Skeletal muscle tissue (tissue), 4 donors: Measurements from ENCODE around the gene PPP2R1A. TPM values are rescaled to one million over a fixed set of nuclear protein-coding genes. Genes with fewer than 3 reads are reported as not detected.

ENCODE experiments used
- H3K27ac ChIP-seq: one replicate; pipeline ENCODE4 v1.7.0; 2013; ENCODE audit warnings: mild to moderate bottlenecking, low read depth, low read length, inconsistent platforms
- H3K27me3 ChIP-seq, 3 donors: one replicate each; pipeline ENCODE4 v1.7.0; 2013; ENCODE audit warnings: low read length in 3 of 3; ENCODE audit not compliant: control insufficient read depth in 3 of 3, insufficient read depth in 3 of 3
- H3K36me3 ChIP-seq, 3 donors: one replicate each; pipeline ENCODE4 v1.7.0; 2013; ENCODE audit warnings: low read length in 3 of 3; ENCODE audit not compliant: control insufficient read depth in 3 of 3, insufficient read depth in 3 of 3
- H3K4me1 ChIP-seq, 3 donors: one replicate each; pipeline ENCODE4 v1.7.0; 2013; ENCODE audit warnings: low read length in 3 of 3, mild to moderate bottlenecking in 3 of 3; ENCODE audit not compliant: control insufficient read depth in 3 of 3, insufficient read depth in 3 of 3
- H3K4me3 ChIP-seq, 3 donors: one replicate each; pipeline ENCODE4 v1.7.0; 2013; ENCODE audit warnings: low read length in 3 of 3
- H3K9ac ChIP-seq, 3 donors: one replicate each; pipeline ENCODE4 v1.7.0; 2013; ENCODE audit warnings: low read length in 3 of 3, mild to moderate bottlenecking in 3 of 3, moderate library complexity in 2 of 3, low read depth in 1 of 3
- H3K9me3 ChIP-seq, 3 donors: one replicate each; pipeline ENCODE4 v1.7.0; 2013; ENCODE audit warnings: low read length in 3 of 3; ENCODE audit not compliant: control insufficient read depth in 3 of 3
- total RNA-seq: library from RNA; depleted of rRNA; stranded (reverse); fragments of >200 nt; gene quantifications from one replicate; pipeline ENCODE4 v1.2.3, GENCODE V29; 2014
- donor health status: Osteomylitis.

The PPP2R1A gene
- total RNA-seq, 1 donor from 2014 or later, result 65.8 TPM

GRCh38 chr19:52176574-52176973, 13.3 kb upstream of the PPP2R1A start:
- H3K9ac ChIP-seq, result no peak overlapping the region
- H3K4me1 ChIP-seq, result peaks cover 5% of the 10 kb centered on the region in 3 donors
- no peaks in the 10 kb centered on the region for H3K36me3 ChIP-seq
- H3K4me3 ChIP-seq, result no peak overlapping the region
- H3K27me3 ChIP-seq, result no peaks in the 10 kb centered on the region
- H3K9me3 ChIP-seq, result no peaks in the 10 kb centered on the region
- H3K27ac ChIP-seq, result no peak overlapping the region

GRCh38 chr19:52187407-52187806, 2.4 kb upstream of the PPP2R1A start:
- Histone ChIP-seq H3K4me1 (peaks cover 17 to 28% (median 24%) of the 10 kb centered on the region in 3 donors), H3K4me3 (no peak overlapping the region), H3K27me3 (no peaks in the 10 kb centered on the region), H3K36me3 (no peaks in the 10 kb centered on the region), H3K27ac (no peak overlapping the region), H3K9me3 (no peaks in the 10 kb centered on the region), H3K9ac (no peak overlapping the region)

GRCh38 chr19:52188822-52189734, 774 bp upstream of the PPP2R1A start:
- Histone ChIP-seq H3K4me3 (peak overlapping the region; percentile 68 to 83 (median 69)), H3K27ac (peak overlapping the region; percentile 93), H3K36me3 (peaks cover 0 to 7% (median 6%) of the 10 kb centered on the region in 3 donors), H3K9ac (peak overlapping the region; percentile 85 to 92 (median 86)), H3K9me3 (no peaks in the 10 kb centered on the region), H3K4me1 (peaks cover 23 to 40% (median 35%) of the 10 kb centered on the region in 3 donors), H3K27me3 (no peaks in the 10 kb centered on the region)

GRCh38 chr19:52190487-52191293, 838 bp downstream of the PPP2R1A start:
- H3K9ac ChIP-seq, result peak overlapping the region; percentile 91 to 99 (median 99)
- H3K36me3 ChIP-seq, result peaks cover 5 to 12% (median 9%) of the 10 kb centered on the region in 3 donors
- no peaks in the 10 kb centered on the region for H3K27me3 ChIP-seq
- H3K27ac ChIP-seq, result peak overlapping the region; percentile 93
- peak overlapping the region; percentile 92 to 93 (median 92) for H3K4me3 ChIP-seq
- peaks cover 39 to 56% (median 50%) of the 10 kb centered on the region in 3 donors for H3K4me1 ChIP-seq
- no peaks in the 10 kb centered on the region for H3K9me3 ChIP-seq

- peak overlapping the region; percentile 91 to 99 (median 99) for H3K9ac ChIP-seq
- H3K36me3 ChIP-seq, result peaks cover 8 to 19% (median 16%) of the 10 kb centered on the region in 3 donors
- H3K27me3 ChIP-seq, result no peaks in the 10 kb centered on the region
- H3K9me3 ChIP-seq, result no peaks in the 10 kb centered on the region
- H3K4me3 ChIP-seq, result peak overlapping the region; percentile 92 to 93 (median 92)
- peak overlapping the region; percentile 93 for H3K27ac ChIP-seq
- peaks cover 46 to 62% (median 52%) of the 10 kb centered on the region in 3 donors for H3K4me1 ChIP-seq
Observed at GRCh38 chr19:52191389-52191788, 1.5 kb downstream of the PPP2R1A start.

- H3K9me3 ChIP-seq, result no peaks in the 10 kb centered on the region
- peaks cover 13 to 21% (median 21%) of the 10 kb centered on the region in 3 donors for H3K36me3 ChIP-seq
- peak overlapping the region; percentile 92 to 93 (median 92) for H3K4me3 ChIP-seq
- peaks cover 50 to 68% (median 54%) of the 10 kb centered on the region in 3 donors for H3K4me1 ChIP-seq
- no peaks in the 10 kb centered on the region for H3K27me3 ChIP-seq
- H3K9ac ChIP-seq, result peak overlapping the region; percentile 91 to 99 (median 99)
- H3K27ac ChIP-seq, result peak overlapping the region; percentile 93
Observed at GRCh38 chr19:52191951-52192350, 2.1 kb downstream of the PPP2R1A start.

GRCh38 chr19:52196256-52196967, 6.6 kb downstream of the PPP2R1A start:
- Histone ChIP-seq H3K9ac (no peak overlapping the region), H3K4me3 (no peak overlapping the region), H3K27ac (no peak overlapping the region), H3K4me1 (peaks cover 54 to 79% (median 64%) of the 10 kb centered on the region in 3 donors), H3K36me3 (peaks cover 14 to 33% (median 28%) of the 10 kb centered on the region in 3 donors), H3K27me3 (no peaks in the 10 kb centered on the region), H3K9me3 (no peaks in the 10 kb centered on the region)

- Histone ChIP-seq H3K9me3 (no peaks in the 10 kb centered on the region), H3K4me3 (no peak overlapping the region), H3K4me1 (peaks cover 47 to 77% (median 56%) of the 10 kb centered on the region in 3 donors), H3K27ac (no peak overlapping the region), H3K9ac (no peak overlapping the region), H3K27me3 (no peaks in the 10 kb centered on the region), H3K36me3 (peaks cover 28 to 42% (median 42%) of the 10 kb centered on the region in 3 donors)
Observed at GRCh38 chr19:52197964-52198363, 8.1 kb downstream of the PPP2R1A start.

GRCh38 chr19:52198678-52199077, 8.8 kb downstream of the PPP2R1A start:
- no peaks in the 10 kb centered on the region for H3K9me3 ChIP-seq
- H3K36me3 ChIP-seq, result peaks cover 35 to 46% (median 45%) of the 10 kb centered on the region in 3 donors
- no peaks in the 10 kb centered on the region for H3K27me3 ChIP-seq
- H3K9ac ChIP-seq, result no peak overlapping the region
- H3K4me1 ChIP-seq, result peaks cover 43 to 72% (median 60%) of the 10 kb centered on the region in 3 donors
- no peak overlapping the region for H3K27ac ChIP-seq
- H3K4me3 ChIP-seq, result no peak overlapping the region
